Measurements from ENCODE around the gene SLC35E3. TPM values are rescaled to one million over a fixed set of nuclear protein-coding genes. Genes with fewer than 3 reads are reported as not detected.

Gene SLC35E3
- total and polyA plus RNA-seq, 5 experiments from 2014 or later: 10.9 to 12.8 (median 12.0) TPM

DNA sequence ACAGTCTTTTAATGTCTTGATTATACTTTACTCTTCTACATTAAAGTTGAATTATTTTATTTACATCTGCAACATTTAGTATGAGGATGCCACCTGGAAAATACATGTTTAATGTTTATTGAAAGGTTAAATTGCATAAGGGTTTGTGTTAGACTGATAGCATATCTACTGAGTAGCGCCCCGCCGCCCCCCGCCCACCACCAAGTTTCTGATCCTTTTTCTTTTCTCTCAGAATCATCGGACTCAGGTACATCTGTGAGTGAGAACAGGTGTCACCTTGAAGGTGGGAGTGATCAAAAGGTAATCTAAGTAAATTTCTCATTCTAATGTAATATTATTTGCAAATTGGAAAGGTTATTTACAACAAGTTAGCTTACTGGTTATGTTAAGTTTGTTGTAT is 78.2 kb downstream of the SLC35E3 start:
- H3K27me3 Mint-ChIP-seq: no peaks in the 10 kb centered on the region
- POLR2A ChIA-PET: no interaction called here
- H3K36me3 Mint-ChIP-seq: peaks cover 5 to 94% (median 21%) of the 10 kb centered on the region in 3 donors
- peaks cover 0 to 25% (median 9%) of the 10 kb centered on the region in 4 donors for H3K4me1 Mint-ChIP-seq
- ATAC-seq: no peak
- no peak overlapping the region for H3K4me3 Mint-ChIP-seq
- no peaks in the 10 kb centered on the region for H3K9me3 Mint-ChIP-seq
- DNase-seq: no peak
- H3K27ac Mint-ChIP-seq: peak overlapping the region in 3 of 10 donors; percentile 15 to 66 (median 62)

DNA sequence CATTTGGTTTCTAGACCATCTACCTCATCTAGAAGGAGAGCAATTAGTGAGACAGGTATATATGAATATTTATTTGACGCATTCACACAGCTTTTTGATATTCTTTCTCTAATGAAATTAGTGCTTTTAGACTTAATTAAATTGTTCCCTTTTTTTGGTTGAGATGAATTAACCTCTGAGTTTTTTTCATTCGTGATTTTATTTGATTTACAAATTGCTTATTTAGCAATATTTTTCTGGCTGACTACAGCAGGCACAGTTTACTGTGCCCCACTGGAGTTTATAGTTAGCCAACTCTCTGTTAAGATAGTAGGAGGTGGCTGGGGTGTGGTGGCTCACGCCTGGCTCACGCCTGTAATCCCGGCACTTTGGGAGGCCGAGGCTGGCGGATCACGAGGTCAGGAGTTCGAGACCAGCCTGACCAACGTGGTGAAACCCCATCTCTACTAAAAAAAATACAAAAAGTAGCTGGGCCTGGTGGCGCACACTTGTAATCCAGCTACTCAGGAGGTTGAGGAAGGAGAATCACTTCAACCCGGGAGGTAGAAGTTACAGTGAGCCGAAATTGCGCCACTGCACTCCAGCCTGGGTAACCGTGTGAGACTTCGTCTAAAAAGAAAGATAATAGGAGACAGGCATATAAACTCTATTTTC is 78.7 kb downstream of the SLC35E3 start:
- Mint-ChIP-seq H3K9me3 (no peaks in the 10 kb centered on the region), H3K4me3 (no peak overlapping the region), H3K27ac (peak overlapping the region in 3 of 10 donors; percentile 41 to 87 (median 62)), H3K4me1 (peaks cover 0 to 22% (median 7%) of the 10 kb centered on the region in 4 donors), H3K27me3 (no peaks in the 10 kb centered on the region), H3K36me3 (peaks cover 5 to 92% (median 17%) of the 10 kb centered on the region in 3 donors)
- POLR2A ChIA-PET: no interaction called here
- DNase-seq: no peak
- no peak for ATAC-seq

GRCh38 chr12:68825569-68826217 is 79.7 kb downstream of the SLC35E3 start:
- POLR2A ChIA-PET: no interaction called here
- H3K9me3 Mint-ChIP-seq: no peaks in the 10 kb centered on the region
- no peak overlapping the region for H3K4me3 Mint-ChIP-seq
- H3K4me1 Mint-ChIP-seq: peaks cover 5 to 20% (median 12%) of the 10 kb centered on the region in 4 donors
- H3K27me3 Mint-ChIP-seq: no peaks in the 10 kb centered on the region
- no peak for ATAC-seq
- H3K36me3 Mint-ChIP-seq: peaks cover 11 to 88% (median 21%) of the 10 kb centered on the region in 3 donors
- peak overlapping the region in 8 of 10 donors; percentile 7 to 87 (median 58) for H3K27ac Mint-ChIP-seq
- no peak for DNase-seq

DNA sequence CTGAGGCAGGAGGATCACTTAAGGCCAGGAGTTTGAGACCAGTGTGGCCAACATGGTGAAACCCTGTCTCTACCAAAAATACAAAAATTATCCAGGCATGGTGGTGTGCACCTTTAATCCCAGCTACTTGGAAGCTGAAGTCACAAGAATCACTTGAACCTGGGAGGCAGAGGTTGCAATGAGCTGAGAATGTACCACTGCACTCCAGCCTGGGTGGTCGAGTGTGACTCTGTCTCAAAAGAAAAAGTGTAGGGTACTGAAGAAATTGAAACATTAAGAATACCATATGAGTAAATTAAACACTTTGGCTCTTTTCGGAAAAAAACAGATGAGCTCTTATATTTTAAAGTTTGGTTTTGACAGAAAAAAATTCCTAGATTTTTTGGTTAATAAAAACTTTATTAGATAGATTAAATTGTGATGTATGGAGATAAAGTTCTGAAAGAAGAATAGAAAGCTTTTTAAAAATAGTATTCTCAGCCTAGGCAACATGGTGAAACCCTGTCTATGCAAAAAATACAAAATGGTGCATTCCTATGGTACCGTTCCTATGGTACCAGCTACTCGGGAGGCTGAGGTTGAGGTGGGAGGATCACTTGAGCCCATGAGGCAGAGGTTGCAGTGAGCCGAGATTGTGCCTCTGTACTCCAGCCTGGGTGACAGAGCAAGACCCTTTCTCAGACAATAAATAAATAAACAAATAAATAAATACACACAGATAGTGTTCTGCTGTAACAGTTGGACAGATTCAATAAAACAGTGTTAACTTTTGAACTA is 82.1 kb downstream of the SLC35E3 start:
- DNase-seq: no peak
- Mint-ChIP-seq H3K9me3 (no peaks in the 10 kb centered on the region), H3K4me3 (no peak overlapping the region), H3K36me3 (peaks cover 11 to 87% (median 17%) of the 10 kb centered on the region in 3 donors), H3K27ac (peak overlapping the region in 3 of 10 donors; percentile 9 to 67 (median 53)), H3K4me1 (peaks cover 6 to 13% (median 9%) of the 10 kb centered on the region in 4 donors), H3K27me3 (no peaks in the 10 kb centered on the region)
- ATAC-seq: no peak
- POLR2A ChIA-PET: no interaction called here

- H3K9me3 Mint-ChIP-seq: no peaks in the 10 kb centered on the region
- DNase-seq (no peak), ATAC-seq (no peak)
- H3K27ac Mint-ChIP-seq: peak overlapping the region in 1 of 10 donors; percentile 9
- H3K4me1 Mint-ChIP-seq: peaks cover 6 to 11% (median 7%) of the 10 kb centered on the region in 4 donors
- no peak overlapping the region for H3K4me3 Mint-ChIP-seq
- no peaks in the 10 kb centered on the region for H3K27me3 Mint-ChIP-seq
- peaks cover 11 to 84% (median 13%) of the 10 kb centered on the region in 3 donors for H3K36me3 Mint-ChIP-seq
- POLR2A ChIA-PET: no interaction called here
Observed at GRCh38 chr12:68828672-68829068, 82.7 kb downstream of the SLC35E3 start.

Other genes starting within 250 kb of the SLC35E3 start
- 100 to 1,000 TPM; 254 to 288 TPM for gene RAP1B, start 135.3 kb upstream of the SLC35E3 start, total RNA-seq
- gene RAP1B, start 135.3 kb upstream of the SLC35E3 start, polyA plus RNA-seq: 100 to 1,000 TPM; 562 to 708 (median 574) TPM
- 10 to 100 TPM; 69.9 to 78.5 TPM for gene NUP107, start 59.2 kb upstream of the SLC35E3 start, total RNA-seq
- 10 to 100 TPM; 21.3 to 39.0 (median 24.6) TPM for gene NUP107, start 59.2 kb upstream of the SLC35E3 start, polyA plus RNA-seq
- gene MDM2, start 62.0 kb downstream of the SLC35E3 start, total RNA-seq: 10 to 100 TPM; 85.1 to 90.4 TPM
- gene MDM2, start 62.0 kb downstream of the SLC35E3 start, polyA plus RNA-seq: 10 to 100 TPM in 2 of 3 donors, 1 to 10 TPM in 1; 7.6 to 17.9 (median 12.8) TPM
- gene CPM, start 187.0 kb downstream of the SLC35E3 start, total RNA-seq: under 1 TPM; 0.47 to 0.81 TPM
- gene CPM, start 187.0 kb downstream of the SLC35E3 start, polyA plus RNA-seq: under 1 TPM in 1 of 3 donors, not detected in 2; 0.81 TPM